A673 (cell line): ENCODE measurements around the gene ITGB6.

Source experiments
- CTCF ChIP-seq: fragments of 300-800, 200-600 bp; sonication (generic); conservative IDR thresholded peaks from 2 replicates; pipeline ENCODE4 v1.5.1; 2017; ENCODE audit warnings: low read depth, mild to moderate bottlenecking, antibody characterized with exemption, low read length, moderate library complexity, mixed read lengths
- EZH2 ChIP-seq: fragments of 200-600 bp; sonication (generic); IDR thresholded peaks from 2 replicates; pipeline ENCODE4 v1.6.1; 2017; ENCODE audit warnings: borderline replicate concordance, low read depth, mild to moderate bottlenecking, mixed read lengths, antibody characterized with exemption, low read length; ENCODE audit not compliant: poor library complexity, severe bottlenecking

DNA sequence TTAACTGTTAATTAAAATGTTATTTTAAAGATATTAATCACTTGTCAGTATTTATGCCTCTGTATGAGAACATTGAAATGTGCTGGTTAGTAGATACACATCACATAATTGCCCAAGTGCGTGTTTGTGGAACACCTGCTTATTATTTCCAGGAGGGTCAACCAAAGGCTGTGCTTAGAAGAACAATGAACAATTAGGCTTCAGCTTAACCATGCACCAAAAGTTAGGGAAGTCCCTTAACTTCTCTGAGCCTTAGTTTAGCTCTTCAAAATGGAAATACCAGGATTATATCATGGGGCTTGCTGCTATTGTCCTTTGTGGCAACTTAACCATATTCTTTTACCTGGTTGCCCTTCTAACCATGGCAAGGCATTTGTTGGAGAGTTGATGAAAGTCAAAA is 94.7 kb downstream of the ITGB6 start:
- no peak for TF ChIP-seq CTCF
- TF ChIP-seq EZH2 = no peak
